IPS-20b (cell line): ENCODE results near the gene S100PBP.

Source experiments
- H3K27ac ChIP-seq: one replicate; pipeline ENCODE4 v1.5.1; 2013; ENCODE audit warnings: low read length
- H3K27me3 ChIP-seq: 2 replicates; pipeline ENCODE4 v1.6.1; 2013; ENCODE audit warnings: mild to moderate bottlenecking, low read length, inconsistent platforms; ENCODE audit not compliant: insufficient read depth
- H3K36me3 ChIP-seq: 2 replicates; pipeline ENCODE4 v1.6.1; 2013; ENCODE audit warnings: low read depth, mild to moderate bottlenecking, inconsistent platforms, low read length, moderate library complexity; ENCODE audit not compliant: insufficient read depth
- H3K4me1 ChIP-seq: 2 replicates; pipeline ENCODE4 v1.6.1; 2013; ENCODE audit warnings: mild to moderate bottlenecking, control low read depth, inconsistent platforms, low read length, moderate library complexity; ENCODE audit not compliant: insufficient read depth
- H3K4me3 ChIP-seq: 2 replicates; pipeline ENCODE4 v1.5.1; 2013; ENCODE audit warnings: mild to moderate bottlenecking, low read length, inconsistent platforms
- H3K9ac ChIP-seq: 2 replicates; pipeline ENCODE4 v1.6.1; 2013; ENCODE audit warnings: low read depth, mild to moderate bottlenecking, inconsistent platforms, low read length, moderate library complexity
- H3K9me3 ChIP-seq: 2 replicates; pipeline ENCODE4 v1.6.1; 2013; ENCODE audit warnings: mild to moderate bottlenecking, low read depth, low read length, inconsistent platforms; ENCODE audit not compliant: insufficient read depth

The S100PBP gene

DNA sequence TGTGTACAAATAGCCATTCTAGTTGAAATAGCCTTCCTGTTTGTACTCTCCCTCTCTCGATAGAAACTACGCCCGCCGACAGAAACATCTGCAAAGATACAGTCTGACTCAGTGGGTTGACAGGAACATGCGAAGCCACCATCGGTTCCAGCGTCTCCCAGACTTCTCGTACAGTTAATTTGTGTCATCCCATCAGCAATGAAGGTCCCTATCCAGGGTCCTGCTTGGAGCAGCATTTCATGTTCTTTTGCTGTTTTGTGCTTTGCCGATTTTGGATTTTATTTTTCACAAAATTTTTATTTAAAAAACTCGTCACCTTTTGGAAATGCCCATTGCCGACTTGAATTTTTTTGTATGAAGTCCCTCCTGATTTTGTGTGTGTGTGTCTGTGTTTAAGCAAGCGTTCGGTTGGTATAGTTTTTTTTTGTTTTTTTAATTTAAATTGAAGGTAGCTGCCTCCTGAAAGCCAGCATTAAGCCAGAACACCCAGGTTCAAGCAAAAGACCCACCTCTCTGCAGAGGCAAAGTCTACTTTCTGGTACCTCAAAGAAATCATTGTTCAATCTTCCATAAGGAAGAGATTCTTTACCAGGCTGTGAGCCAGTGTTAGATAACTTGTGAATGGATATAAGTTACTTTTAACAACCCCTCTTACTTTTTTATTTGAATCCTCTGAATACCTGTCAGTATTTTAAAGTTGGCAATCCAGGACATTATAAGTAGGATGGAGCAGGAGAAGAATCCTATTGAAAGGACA, 38.6 kb downstream of the S100PBP start:
- H3K9ac ChIP-seq, result no peak overlapping the region
- H3K4me3 ChIP-seq, result no peak overlapping the region
- no peaks in the 10 kb centered on the region for H3K9me3 ChIP-seq
- H3K4me1 ChIP-seq, result no peaks in the 10 kb centered on the region
- H3K27me3 ChIP-seq, result no peaks in the 10 kb centered on the region
- no peak overlapping the region for H3K27ac ChIP-seq
- H3K36me3 ChIP-seq, result peaks cover 55% of the 10 kb centered on the region

DNA sequence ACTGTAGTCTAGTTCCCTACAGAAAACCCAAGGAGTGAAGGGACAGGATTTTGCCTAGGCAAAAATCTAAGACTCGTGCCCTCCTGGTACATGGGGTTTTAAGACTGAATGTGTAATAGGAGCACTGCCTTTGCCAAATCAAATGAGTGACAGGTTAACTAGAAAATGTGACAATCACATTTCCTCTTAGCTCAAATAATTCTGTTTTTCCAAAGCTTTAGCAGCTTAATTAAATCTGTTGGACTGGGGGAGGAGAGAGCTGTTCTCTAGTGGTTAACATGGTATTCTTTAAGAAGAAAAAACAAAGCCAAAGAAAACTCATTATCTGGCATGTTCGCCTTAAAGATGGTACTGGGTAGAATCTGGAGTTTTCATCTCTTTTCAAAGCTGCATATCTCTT, 40.7 kb downstream of the S100PBP start:
- Histone ChIP-seq H3K4me3 (no peak overlapping the region), H3K9ac (no peak overlapping the region), H3K4me1 (peaks cover 2% of the 10 kb centered on the region; the same call in 1 of the 2 replicates), H3K27ac (no peak overlapping the region), H3K9me3 (no peaks in the 10 kb centered on the region), H3K27me3 (no peaks in the 10 kb centered on the region), H3K36me3 (peaks cover 62% of the 10 kb centered on the region)

DNA sequence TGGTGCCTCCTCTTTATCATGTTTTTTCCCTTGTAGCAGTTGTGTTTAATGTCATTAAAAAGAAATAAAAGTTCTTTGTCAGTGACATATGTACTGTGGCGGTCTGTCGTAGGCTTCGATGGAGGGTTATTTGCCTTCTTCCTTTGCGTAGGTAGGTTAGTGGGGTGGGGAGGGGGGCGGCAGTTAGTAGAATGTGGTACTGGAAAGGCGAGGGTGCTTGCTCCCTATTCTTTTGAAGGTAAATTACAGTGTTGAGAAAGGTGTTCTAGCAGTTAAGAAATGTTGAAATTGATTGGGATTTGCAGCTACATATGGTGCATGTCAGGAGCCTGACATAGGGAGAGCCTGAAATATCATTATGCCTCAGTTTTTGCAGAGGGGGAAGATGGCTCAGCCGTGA, 41.3 kb downstream of the S100PBP start:
- H3K36me3 ChIP-seq, result peaks cover 58% of the 10 kb centered on the region
- no peaks in the 10 kb centered on the region for H3K27me3 ChIP-seq
- no peak overlapping the region for H3K27ac ChIP-seq
- no peak overlapping the region for H3K9ac ChIP-seq
- H3K4me3 ChIP-seq, result no peak overlapping the region
- peaks cover 2% of the 10 kb centered on the region; the same call in 1 of the 2 replicates for H3K4me1 ChIP-seq
- H3K9me3 ChIP-seq, result no peaks in the 10 kb centered on the region

DNA sequence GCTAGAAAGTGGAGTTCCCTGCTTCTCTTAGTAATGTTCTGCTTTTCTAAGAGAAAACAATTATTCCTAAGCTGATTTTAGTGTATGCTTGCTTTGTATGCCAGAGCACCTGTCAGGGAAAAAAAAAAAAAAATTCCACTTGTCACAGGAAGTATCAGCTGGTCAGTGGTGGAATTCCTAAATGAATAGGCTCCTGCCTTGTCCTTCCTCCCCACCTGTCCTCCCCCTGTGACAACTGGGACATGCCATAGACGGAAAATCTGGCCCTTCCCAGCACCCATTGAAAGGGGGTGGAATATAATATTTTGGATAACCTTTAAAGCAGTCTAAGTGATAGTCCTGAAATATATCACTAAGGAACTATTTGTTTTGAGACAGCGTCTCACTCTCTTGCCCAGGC, 42.5 kb downstream of the S100PBP start:
- Histone ChIP-seq H3K36me3 (peaks cover 47% of the 10 kb centered on the region), H3K27me3 (no peaks in the 10 kb centered on the region)

DNA sequence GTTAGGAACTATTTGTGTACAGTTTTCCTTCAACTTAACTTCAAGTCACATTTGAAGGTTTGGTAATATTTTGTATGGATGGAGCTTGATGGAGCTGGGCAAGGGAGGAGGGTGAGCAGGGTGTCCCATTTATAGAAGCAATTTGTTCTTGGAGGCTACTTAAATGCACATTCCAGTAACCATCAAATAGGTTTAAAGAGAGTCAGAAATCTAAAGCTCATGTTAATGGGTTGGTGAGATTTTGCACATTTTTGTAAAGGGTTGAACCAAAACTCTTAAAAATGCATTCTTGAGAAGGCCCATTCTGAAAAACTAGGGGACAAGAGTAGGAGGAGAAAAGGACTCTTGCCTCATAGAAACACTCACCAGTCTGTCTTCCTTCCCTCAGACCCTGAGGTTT, 43.1 kb downstream of the S100PBP start:
- H3K36me3 ChIP-seq, result peaks cover 41% of the 10 kb centered on the region
- H3K27me3 ChIP-seq, result no peaks in the 10 kb centered on the region

More for the DNA sequence above, 42.5 kb downstream of the S100PBP start:
- Histone ChIP-seq H3K27ac (no peak overlapping the region), H3K9ac (no peak overlapping the region), H3K9me3 (no peaks in the 10 kb centered on the region), H3K4me1 (peaks cover 2% of the 10 kb centered on the region; the same call in 1 of the 2 replicates), H3K4me3 (no peak overlapping the region)

DNA sequence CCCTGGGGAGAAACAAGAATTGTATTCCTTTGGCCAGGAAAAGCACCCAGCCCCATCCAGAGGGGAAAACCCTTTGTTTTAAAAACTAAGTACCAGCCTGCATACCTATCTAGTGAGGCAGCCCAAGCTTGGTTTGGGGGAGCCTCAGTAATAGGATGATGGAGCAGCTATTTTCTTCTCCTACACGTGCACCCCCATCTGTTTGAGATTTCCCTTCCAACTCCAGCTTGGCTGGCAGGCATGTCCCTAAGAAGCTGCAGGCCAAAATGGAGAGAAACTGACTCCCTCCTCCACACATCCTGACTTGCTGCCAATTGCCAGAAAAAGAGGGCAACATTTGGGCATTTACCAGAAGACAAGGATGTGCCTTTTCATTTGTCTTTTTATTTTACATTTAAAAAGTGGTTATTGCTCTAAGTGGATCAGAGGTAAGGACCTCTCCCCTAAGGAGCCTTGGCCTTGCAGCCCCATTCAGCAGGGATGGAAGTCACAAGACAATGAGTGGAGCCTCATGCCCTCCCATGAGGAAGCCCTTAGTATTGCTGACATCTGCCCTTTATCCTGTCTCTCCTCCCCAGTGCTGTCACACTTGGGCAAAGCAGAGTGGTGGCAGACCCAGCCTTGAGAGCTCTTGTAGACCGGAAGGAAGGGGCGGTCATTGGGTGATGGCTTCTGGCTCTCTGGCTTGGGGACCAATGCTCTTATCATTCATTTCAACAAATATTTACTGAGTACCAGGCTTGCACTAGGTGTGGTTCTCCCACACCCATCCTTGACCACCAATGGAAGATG, 44.6 kb downstream of the S100PBP start:
- H3K27me3 ChIP-seq, result no peaks in the 10 kb centered on the region
- no peak overlapping the region for H3K4me3 ChIP-seq
- H3K36me3 ChIP-seq, result peaks cover 26% of the 10 kb centered on the region
- no peak overlapping the region for H3K27ac ChIP-seq
- no peaks in the 10 kb centered on the region for H3K9me3 ChIP-seq
- peaks cover 2% of the 10 kb centered on the region; the same call in 1 of the 2 replicates for H3K4me1 ChIP-seq
- H3K9ac ChIP-seq, result no peak overlapping the region

More for the DNA sequence above, 43.1 kb downstream of the S100PBP start:
- no peak overlapping the region for H3K9ac ChIP-seq
- no peak overlapping the region for H3K27ac ChIP-seq
- peaks cover 2% of the 10 kb centered on the region; the same call in 1 of the 2 replicates for H3K4me1 ChIP-seq
- no peak overlapping the region for H3K4me3 ChIP-seq
- H3K9me3 ChIP-seq, result no peaks in the 10 kb centered on the region

DNA sequence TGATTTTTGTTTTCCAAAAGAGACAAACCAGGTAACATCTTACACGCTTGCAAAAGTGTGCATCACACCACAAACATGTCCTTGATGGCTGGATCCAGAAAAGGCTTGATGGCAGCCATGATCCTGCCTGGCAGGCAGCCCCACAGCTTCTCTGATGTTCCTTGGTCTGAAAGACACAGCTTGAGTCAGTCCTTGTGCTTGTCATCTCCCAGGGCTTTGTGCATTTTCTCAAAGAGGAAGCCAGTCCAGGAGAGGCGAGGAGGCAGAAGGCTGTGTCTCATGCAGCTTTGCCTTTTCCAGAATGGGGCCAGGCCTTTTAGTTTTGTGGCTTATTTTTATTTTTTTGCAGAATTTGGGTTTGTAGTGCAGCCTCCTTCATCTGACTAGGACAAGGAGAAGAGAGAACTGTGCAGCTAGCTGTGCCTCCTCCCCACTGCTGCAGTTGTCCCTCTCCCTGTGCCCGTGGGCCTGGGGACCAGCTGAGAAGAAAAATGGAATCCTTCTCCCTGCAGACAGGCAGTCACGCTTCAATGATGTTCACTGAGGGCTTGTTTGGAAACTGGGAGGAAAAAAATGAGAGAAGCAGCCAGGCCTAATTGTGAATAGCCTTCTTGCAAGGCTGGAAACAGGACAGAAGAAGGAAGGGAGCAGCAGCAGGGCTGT, 45.9 kb downstream of the S100PBP start:
- Histone ChIP-seq H3K27me3 (peaks cover 2% of the 10 kb centered on the region), H3K27ac (no peak overlapping the region), H3K4me1 (peaks cover 2% of the 10 kb centered on the region; the same call in 1 of the 2 replicates), H3K4me3 (no peak overlapping the region), H3K36me3 (peaks cover 17% of the 10 kb centered on the region), H3K9ac (no peak overlapping the region), H3K9me3 (no peaks in the 10 kb centered on the region)

DNA sequence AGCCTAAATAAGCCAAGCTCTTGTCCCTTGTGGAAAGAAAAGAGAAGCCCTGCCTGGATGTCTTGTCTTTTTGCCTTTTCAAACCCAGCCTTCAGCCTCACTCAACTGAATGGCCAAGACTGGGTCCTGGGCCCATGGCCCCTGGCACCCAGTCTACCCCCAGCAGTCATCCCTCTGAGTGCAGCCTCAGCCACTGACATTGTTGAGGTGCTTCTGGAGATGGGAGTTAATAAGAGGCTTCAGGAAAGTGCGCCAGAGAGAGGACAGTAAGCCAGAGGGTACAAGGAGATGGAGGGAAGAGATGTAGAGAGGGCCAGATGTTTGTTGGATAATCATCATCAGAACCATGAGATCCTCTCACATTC, 46.4 kb downstream of the S100PBP start:
- H3K4me1 ChIP-seq, result peaks cover 2% of the 10 kb centered on the region; the same call in 1 of the 2 replicates
- H3K9me3 ChIP-seq, result no peaks in the 10 kb centered on the region
- no peak overlapping the region for H3K27ac ChIP-seq
- H3K27me3 ChIP-seq, result peaks cover 7% of the 10 kb centered on the region
- H3K9ac ChIP-seq, result no peak overlapping the region
- no peak overlapping the region for H3K4me3 ChIP-seq
- peaks cover 17% of the 10 kb centered on the region for H3K36me3 ChIP-seq

DNA sequence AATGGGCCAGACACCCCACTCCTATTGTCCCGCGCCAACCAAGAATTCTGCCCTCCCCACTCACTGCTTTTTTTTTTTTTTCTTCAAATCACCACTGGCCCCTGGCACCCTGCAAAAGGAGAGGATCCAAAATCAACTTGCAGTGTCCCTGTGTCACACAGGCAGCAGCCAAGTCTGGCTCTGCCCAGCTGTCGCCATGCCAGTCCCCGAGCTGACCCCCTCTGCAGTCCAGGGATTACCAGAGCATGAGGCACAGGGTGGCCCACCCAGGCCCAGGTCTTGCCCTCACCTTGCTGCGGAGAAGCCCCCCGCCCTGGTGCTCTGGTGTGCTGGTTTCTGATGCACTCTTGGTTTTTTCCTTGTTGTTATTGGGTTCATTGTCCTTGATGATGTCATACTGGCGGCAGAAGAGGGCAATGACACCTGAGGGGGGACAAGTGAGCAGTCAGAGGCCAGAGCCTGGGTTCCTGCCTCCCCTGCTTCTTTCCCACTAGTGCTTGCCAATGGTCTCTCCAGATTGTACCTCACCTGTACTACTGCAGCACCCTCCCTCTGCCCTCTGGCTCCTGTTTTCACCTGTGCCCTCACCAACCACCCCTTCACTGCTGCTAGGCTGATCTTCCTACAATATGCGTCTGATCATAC, 47.0 kb downstream of the S100PBP start:
- Histone ChIP-seq H3K9ac (no peak overlapping the region), H3K27me3 (peaks cover 13% of the 10 kb centered on the region), H3K36me3 (peaks cover 17% of the 10 kb centered on the region)

DNA sequence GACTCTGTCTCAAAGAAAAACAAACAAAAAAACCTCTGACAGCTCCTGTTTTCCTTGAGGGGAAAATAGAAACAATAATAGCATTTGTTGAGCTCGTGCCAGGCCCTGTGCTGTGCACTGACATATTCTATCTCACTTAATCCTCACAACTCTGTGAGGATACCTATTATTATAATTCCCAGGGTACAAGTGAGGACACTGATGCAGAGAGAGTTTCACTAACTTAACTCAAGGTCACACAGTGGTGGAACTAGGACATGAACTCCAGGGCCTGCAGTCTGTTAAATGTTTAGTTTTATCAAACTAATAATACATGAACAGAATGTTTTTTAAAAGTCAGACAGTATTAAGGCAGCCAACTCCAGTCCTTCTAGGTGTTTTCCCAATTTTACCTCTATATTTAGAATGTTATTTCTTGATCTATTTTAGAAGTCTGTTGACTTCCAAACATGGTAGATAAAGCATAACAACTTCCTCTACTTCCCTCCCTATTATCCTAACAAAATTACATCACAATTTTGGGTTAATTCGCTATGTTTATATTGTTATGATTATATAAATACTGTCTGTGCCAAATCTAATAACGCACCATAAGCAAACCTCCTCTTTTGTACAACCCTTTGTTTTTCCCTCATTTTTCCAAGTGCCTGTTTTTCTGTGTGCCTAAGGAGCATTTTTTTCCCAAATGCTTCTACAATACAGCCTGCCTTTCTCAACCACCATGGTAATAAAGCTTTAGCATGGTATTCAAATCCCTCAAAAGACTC, 48.4 kb downstream of the S100PBP start:
- no peaks in the 10 kb centered on the region for H3K9me3 ChIP-seq
- H3K27me3 ChIP-seq, result peaks cover 24% of the 10 kb centered on the region
- H3K4me3 ChIP-seq, result no peak overlapping the region
- H3K27ac ChIP-seq, result no peak overlapping the region
- peaks cover 6% of the 10 kb centered on the region for H3K4me1 ChIP-seq
- peaks cover 17% of the 10 kb centered on the region for H3K36me3 ChIP-seq
- H3K9ac ChIP-seq, result no peak overlapping the region

More for the DNA sequence above, 47.0 kb downstream of the S100PBP start:
- Histone ChIP-seq H3K27ac (no peak overlapping the region), H3K9me3 (no peaks in the 10 kb centered on the region), H3K4me3 (no peak overlapping the region), H3K4me1 (peaks cover 2% of the 10 kb centered on the region; the same call in 1 of the 2 replicates)

DNA sequence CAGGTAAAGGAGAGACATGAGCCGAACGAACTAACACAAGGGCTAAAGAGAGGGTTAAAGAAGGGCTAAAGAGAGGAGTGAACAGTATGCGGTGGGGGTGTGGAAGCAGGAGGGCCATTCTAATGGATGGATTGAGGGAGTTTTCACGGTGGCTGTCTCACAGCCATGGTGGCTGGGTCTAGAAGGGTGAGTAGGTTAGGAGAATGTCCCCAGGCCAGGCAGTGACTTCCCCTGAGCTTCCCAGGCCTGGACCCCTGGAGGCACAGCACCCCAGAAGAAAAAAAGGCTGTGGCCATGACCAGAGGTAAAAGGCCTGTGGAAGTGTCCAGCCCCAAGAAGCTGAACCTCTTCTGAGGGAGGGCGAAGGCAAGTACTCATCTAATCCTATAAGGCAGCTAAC, 49.7 kb downstream of the S100PBP start:
- Histone ChIP-seq H3K9ac (no peak overlapping the region), H3K27ac (no peak overlapping the region), H3K9me3 (no peaks in the 10 kb centered on the region), H3K36me3 (peaks cover 11% of the 10 kb centered on the region), H3K4me1 (peaks cover 14% of the 10 kb centered on the region), H3K27me3 (peaks cover 37% of the 10 kb centered on the region), H3K4me3 (no peak overlapping the region)
